HUES6 (cell line): ENCODE data around the gene LRBA.

Source experiments
- H3K27ac ChIP-seq: 2 replicates; pipeline ENCODE4 v1.7.0; 2013; ENCODE audit warnings: low read depth, mild to moderate bottlenecking, low read length, inconsistent platforms
- H3K27me3 ChIP-seq: 2 replicates; pipeline ENCODE4 v1.6.1; 2013; ENCODE audit warnings: low read length; ENCODE audit not compliant: control insufficient read depth, insufficient read depth
- H3K36me3 ChIP-seq: 2 replicates; pipeline ENCODE4 v1.6.1; 2013; ENCODE audit warnings: low read length; ENCODE audit not compliant: control insufficient read depth, insufficient read depth
- H3K4me1 ChIP-seq: 2 replicates; pipeline ENCODE4 v1.6.1; 2013; ENCODE audit warnings: low read length; ENCODE audit not compliant: control insufficient read depth, insufficient read depth
- H3K4me3 ChIP-seq: 2 replicates; pipeline ENCODE4 v1.5.1; 2013; ENCODE audit warnings: low read depth, low read length
- H3K9ac ChIP-seq: one replicate; pipeline ENCODE4 v1.6.1; 2013; ENCODE audit warnings: mild to moderate bottlenecking, low read length
- H3K9me3 ChIP-seq: 2 replicates; pipeline ENCODE4 v1.6.1; 2013; ENCODE audit warnings: low read depth, low read length; ENCODE audit not compliant: control insufficient read depth, insufficient read depth

Gene LRBA

DNA sequence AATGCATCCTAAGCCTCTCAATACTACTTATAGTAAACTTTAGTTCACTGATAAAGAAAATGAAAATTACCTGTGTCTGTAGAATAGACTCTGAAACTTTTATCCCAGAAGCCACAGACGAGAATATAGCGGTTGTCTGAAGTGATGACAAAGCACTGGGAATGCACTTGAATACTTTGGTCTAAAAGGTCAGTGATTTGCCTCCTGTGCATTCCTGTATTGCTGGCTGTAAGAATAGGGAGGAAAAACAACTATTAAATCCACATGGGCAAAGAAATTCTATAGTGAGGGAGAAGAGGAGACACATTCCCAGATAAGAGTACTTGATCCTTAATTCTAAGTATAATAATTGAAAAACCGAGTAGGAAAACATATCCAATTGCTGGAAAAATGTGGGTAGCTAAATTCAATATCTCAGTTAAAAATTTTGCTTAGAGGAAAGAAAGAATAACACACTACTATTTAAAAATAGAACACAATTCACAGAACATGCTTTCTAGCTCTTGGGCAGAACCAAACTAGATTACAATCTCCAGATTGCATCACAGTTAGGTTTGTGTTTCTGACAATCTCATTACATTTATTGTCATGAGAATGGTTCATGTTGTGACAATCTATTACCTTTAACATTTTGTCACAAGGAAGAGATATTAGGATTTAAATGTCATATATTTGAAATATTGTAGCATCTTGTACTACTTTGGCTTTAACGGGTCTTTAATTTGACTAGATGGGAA, 704.8 kb downstream of the LRBA start:
- H3K9me3 ChIP-seq, result no peaks in the 10 kb centered on the region
- no peak overlapping the region for H3K4me3 ChIP-seq
- no peak overlapping the region for H3K9ac ChIP-seq
- peaks cover 6% of the 10 kb centered on the region for H3K4me1 ChIP-seq
- H3K27ac ChIP-seq, result no peak overlapping the region
- no peaks in the 10 kb centered on the region for H3K27me3 ChIP-seq
- no peaks in the 10 kb centered on the region for H3K36me3 ChIP-seq

DNA sequence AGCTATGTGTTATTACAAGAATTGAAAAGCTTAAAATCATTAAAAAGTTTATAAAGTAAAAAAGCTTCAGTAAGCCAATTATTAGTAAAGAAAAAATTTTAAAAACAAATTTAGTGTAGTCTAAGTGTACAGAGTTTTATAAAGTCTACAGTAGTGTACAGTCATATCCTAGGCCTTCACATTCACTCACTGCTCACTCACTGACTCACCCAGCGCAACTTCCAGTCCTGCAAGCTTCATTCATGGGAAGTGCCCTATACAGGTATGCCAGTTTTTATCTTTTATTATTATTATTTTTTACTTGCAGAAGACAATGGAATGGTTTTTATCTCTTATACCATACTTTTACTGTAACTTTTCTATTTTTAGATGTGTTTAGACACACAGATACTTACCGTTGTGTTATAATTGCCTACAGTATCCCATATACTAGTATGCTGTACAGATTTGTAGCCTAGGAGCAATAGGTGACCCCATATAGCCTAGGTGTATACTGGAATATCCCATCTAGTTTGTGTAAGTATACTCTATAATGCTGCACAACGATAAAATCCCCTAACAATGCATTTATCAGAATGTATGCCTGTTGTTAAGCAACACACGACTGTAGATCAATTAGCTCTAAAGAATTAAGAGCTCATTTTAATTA, 706.1 kb downstream of the LRBA start:
- no peaks in the 10 kb centered on the region for H3K9me3 ChIP-seq
- H3K27ac ChIP-seq, result no peak overlapping the region

DNA sequence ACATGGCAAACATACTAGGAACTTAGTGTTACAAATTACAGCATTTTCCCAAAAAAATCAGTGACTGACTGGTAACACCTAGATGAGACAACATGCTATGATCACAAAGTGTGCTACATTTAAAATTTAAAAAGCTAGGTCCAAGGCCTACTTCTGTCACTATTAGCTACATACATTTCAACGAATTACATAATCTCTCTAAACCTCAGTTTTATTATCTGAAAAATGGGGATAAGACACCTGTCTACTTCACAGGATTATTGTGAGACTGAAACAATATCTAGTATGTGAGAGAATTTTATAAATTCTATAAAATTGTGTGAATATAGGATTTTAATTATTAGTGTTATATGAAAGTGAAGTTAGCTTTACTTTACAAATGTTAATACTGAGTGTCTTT, 708.4 kb downstream of the LRBA start:
- H3K27ac ChIP-seq, result no peak overlapping the region
- H3K9me3 ChIP-seq, result no peaks in the 10 kb centered on the region
- no peaks in the 10 kb centered on the region for H3K27me3 ChIP-seq
- H3K36me3 ChIP-seq, result no peaks in the 10 kb centered on the region
- no peak overlapping the region for H3K4me3 ChIP-seq
- no peaks in the 10 kb centered on the region for H3K4me1 ChIP-seq
- H3K9ac ChIP-seq, result no peak overlapping the region

More for the DNA sequence above, 706.1 kb downstream of the LRBA start:
- no peaks in the 10 kb centered on the region for H3K36me3 ChIP-seq
- no peak overlapping the region for H3K4me3 ChIP-seq
- no peak overlapping the region for H3K9ac ChIP-seq
- H3K27me3 ChIP-seq, result no peaks in the 10 kb centered on the region
- no peaks in the 10 kb centered on the region for H3K4me1 ChIP-seq

DNA sequence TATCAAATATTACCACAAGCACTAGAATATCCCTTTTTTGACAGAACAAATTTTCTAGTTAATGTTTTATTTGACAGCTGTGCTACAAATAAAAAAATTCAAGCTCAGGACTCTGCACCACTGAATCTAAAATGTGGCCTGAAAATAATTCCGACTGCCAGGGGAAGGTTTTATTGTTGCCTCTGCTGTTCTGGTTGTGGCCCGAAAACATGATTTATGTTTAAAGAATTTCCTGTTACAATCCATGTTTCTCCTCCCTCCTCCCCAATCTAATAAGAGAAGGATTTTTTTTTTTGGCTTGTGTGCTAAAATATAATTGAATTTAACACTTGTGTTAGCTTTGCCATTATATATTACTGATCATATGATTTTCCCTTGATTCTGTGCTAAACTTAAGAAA, 709.1 kb downstream of the LRBA start:
- Histone ChIP-seq H3K27ac (no peak overlapping the region), H3K9ac (no peak overlapping the region), H3K4me1 (no peaks in the 10 kb centered on the region)

DNA sequence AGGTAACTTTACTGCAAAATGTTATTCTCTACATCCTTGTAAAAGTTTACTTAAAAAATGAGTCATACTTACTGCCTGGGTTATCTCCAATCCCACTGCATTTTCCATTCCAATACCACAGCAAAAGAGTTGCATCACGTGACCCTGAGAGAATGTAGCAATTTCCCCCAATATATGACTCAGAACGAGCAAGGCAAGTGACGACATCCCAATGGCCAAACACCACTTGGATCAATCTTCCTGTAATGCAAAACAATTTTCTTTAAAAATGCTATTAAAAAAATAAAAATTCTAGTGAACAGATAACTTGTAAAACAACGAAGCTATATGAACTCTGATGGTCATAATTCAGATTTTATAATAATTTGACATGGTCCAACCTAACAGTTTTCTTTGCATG, 712.5 kb downstream of the LRBA start:
- H3K9me3 ChIP-seq, result no peaks in the 10 kb centered on the region
- no peak overlapping the region for H3K9ac ChIP-seq
- no peaks in the 10 kb centered on the region for H3K27me3 ChIP-seq
- H3K4me3 ChIP-seq, result no peak overlapping the region
- H3K4me1 ChIP-seq, result no peaks in the 10 kb centered on the region
- no peak overlapping the region for H3K27ac ChIP-seq
- H3K36me3 ChIP-seq, result no peaks in the 10 kb centered on the region

More for the DNA sequence above, 709.1 kb downstream of the LRBA start:
- Histone ChIP-seq H3K27me3 (no peaks in the 10 kb centered on the region), H3K9me3 (no peaks in the 10 kb centered on the region), H3K4me3 (no peak overlapping the region), H3K36me3 (no peaks in the 10 kb centered on the region)

DNA sequence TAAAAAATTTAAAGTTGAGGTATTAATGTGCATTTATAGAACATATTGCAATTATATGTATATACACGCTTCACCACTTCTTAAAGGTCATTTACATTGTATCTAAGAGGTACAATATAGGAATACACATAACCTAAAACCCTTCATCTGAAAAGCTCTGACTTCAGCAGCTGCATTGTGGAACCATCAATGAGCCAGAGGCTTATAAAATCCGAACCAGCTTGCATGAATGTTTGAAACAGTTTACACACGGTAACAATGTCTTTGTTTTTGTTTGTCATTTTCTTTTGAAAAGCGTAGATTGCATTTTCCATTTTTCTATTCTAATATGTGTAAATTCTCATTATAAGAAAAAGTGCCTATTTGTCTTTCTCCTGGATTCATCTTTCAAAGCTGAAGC, 715.3 kb downstream of the LRBA start:
- Histone ChIP-seq H3K4me1 (no peaks in the 10 kb centered on the region), H3K9me3 (no peaks in the 10 kb centered on the region), H3K27ac (no peak overlapping the region), H3K4me3 (no peak overlapping the region), H3K9ac (no peak overlapping the region), H3K27me3 (no peaks in the 10 kb centered on the region), H3K36me3 (no peaks in the 10 kb centered on the region)

DNA sequence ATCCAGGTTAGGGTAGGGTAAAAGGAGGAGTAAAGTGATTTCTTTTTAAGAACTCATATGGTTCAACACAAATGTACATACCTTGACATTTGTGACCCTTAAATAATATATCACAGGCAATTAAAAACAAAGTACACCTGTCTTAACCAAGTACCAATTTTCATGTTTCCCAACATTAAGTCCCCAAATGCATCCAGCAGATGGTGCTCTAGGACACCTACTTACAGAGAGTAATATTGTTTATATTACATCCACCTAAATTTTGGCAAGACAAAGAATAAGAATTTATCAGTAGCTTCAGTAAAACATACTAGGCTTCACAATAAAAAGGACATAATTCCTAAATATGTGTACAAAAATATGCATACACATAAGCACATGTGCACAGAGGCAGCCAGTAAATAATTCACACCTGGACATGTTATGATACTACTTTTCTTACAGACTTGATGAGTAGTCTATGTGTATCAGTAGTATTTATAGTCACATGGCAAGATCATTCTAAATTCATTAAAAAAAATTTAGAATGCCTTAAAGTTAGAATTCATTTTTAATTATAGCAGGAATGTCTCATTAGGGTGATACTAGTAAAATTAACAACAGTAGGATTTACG, 717.1 kb downstream of the LRBA start:
- no peaks in the 10 kb centered on the region for H3K4me1 ChIP-seq
- no peaks in the 10 kb centered on the region for H3K27me3 ChIP-seq
- no peak overlapping the region for H3K9ac ChIP-seq
- no peaks in the 10 kb centered on the region for H3K36me3 ChIP-seq
- no peak overlapping the region for H3K4me3 ChIP-seq
- no peak overlapping the region for H3K27ac ChIP-seq
- no peaks in the 10 kb centered on the region for H3K9me3 ChIP-seq

DNA sequence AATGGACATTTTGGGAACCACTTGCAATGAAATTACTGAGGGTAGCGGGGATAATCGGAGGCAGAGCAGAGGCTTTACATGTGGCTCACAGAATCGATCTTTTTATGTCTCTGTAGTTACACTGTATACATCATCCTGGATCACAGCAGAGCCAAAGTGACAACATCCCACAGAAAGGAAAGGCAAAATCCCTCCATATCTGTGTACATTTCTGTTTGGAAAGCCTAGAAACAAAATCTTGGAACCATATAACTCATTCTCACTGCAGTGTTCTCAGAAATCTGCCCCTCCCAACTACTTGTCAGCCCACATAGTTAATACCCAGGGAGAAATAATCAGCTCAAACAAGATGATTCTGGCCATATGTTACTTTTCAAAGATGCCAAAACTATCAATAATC, 725.2 kb downstream of the LRBA start:
- no peak overlapping the region for H3K4me3 ChIP-seq
- H3K27me3 ChIP-seq, result no peaks in the 10 kb centered on the region
- no peak overlapping the region for H3K9ac ChIP-seq
- no peaks in the 10 kb centered on the region for H3K9me3 ChIP-seq
- H3K27ac ChIP-seq, result no peak overlapping the region
- H3K36me3 ChIP-seq, result no peaks in the 10 kb centered on the region
- H3K4me1 ChIP-seq, result no peaks in the 10 kb centered on the region

DNA sequence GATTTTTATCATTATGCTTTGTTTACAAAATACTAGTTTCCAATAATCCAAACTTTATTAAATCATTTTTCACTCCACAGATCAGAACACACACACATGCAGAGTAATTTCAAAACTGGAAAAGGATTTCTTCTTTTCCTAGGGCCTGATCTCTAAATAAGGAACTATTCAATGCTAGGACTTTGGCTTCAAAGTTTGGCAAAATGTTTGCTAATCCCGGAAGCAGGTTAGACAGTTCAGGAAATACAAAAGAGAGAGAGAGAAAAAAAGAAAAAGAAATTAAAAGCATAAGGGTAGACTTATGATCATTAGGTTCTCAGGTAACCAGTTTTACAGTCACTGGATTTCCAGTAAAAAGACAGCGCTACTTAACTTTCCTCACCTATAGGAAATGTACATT, 725.9 kb downstream of the LRBA start:
- Histone ChIP-seq H3K36me3 (no peaks in the 10 kb centered on the region), H3K27me3 (no peaks in the 10 kb centered on the region), H3K4me3 (no peak overlapping the region), H3K9me3 (no peaks in the 10 kb centered on the region), H3K9ac (no peak overlapping the region), H3K27ac (no peak overlapping the region), H3K4me1 (no peaks in the 10 kb centered on the region)

DNA sequence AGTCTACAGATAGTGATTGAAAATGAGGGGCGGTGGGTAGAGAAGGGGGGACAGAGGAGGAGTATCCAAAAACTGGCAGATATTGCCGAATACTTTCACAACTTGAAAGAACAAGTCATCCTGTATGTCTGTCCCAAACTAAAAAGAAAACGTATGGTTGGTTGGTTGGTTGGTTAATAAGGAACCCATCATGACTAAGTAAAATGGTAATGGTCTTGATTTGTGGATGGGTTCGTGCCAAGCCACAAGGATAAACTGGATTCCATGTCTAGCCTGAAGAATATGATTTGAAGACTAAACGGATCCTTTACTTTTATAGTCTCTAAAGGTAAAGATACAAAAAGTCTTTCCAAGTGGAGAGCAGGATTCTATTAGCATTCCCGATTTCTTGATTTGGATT, 728.4 kb downstream of the LRBA start:
- Histone ChIP-seq H3K9me3 (no peaks in the 10 kb centered on the region), H3K4me1 (no peaks in the 10 kb centered on the region), H3K4me3 (no peak overlapping the region), H3K27me3 (no peaks in the 10 kb centered on the region), H3K9ac (no peak overlapping the region), H3K27ac (no peak overlapping the region), H3K36me3 (0 out of 2 replicates have a peak, but pooled peaks cover 1% of the 10 kb centered on the region)

DNA sequence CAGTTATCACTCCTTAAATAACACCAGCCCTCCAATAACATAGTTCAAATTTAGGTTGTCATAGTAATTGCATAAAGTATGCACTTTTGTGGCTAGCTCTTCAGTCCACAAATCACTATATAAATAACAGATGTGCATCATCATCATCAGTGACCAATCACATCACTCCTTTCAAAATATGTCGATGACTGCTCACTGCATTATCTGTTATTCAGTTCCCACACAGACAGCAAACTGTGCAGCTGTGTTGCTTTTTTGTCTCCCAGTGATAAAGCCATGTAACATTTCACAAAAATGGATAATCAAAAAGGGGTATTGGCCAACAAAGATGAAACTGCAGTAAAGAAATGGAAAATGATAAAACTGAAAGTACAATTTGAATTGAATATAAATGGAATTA, 731.4 kb downstream of the LRBA start:
- H3K4me1 ChIP-seq, result peaks cover 8% of the 10 kb centered on the region; the same call in 1 of the 2 replicates
- no peak overlapping the region for H3K9ac ChIP-seq
- H3K4me3 ChIP-seq, result no peak overlapping the region
- H3K27me3 ChIP-seq, result no peaks in the 10 kb centered on the region
- H3K27ac ChIP-seq, result no peak overlapping the region
- H3K9me3 ChIP-seq, result no peaks in the 10 kb centered on the region
- 0 out of 2 replicates have a peak, but pooled peaks cover 5% of the 10 kb centered on the region for H3K36me3 ChIP-seq
